NCI-H526 (cell line): ENCODE data around the gene SLC14A1.

Source experiments
- DNase-seq, 2 experiments: peaks; one replicate each; lab custom pipeline; 2025; lab: John Stamatoyannopoulos, UW

Gene SLC14A1

DNA sequence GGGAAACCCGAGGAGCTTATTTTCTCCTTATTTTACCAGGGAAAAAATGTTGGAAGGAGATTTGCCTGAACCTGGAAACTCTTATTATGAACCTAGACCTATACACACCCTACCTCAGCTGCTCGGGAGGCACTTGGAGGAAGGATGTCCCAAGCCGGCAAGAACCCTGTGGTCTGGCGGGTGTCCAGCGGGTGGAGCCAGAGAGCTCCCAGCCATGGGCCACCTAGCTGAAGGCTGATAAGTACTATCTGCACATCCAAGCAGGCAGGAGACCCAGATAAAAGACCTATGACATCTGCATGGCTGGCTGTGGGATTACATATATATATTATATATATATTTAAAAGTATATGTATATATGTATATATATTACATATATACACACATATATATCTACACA lies 1.1 kb upstream of the SLC14A1 start:
- peak; percentile 23 to 63 for DNase-seq

DNA sequence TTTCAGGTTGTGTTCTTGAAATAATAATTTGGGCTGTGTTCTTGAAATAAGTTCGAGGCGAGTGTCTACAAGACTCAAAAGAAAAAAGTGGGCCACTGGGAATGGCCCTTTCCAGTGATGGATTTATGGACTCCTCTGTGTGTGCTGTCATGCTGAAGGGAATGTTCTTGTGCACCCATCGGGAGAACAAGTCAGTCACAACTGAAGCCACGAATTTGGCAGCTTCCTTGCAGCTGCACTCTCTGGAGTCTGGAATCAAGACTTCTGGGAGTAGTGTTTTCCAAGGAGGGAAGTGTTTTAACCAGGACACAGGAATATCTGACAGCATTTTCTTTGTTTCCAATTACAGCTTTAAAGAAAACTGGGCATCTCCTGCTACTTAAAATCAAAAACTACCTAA lies 620 bp downstream of the SLC14A1 start:
- no peak for DNase-seq

DNA sequence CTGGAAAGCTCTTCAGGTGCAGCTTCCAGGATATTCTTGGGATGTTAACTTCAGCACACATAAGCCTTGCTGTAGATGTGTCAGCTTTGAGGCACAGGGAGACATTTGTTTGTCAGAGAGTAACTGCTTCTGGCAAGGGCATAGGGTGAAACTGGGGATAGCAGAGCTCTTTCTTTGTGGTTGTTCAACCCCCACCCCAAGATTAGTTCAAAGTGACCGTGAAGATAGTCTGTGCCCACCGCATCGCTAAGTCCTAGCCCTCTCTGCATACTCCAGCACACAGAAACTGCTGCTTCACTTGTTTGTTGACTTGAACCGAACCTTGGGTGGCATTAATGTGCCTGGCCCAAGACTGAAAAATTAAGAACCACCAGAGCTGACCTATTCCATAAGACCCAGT lies 1.4 kb downstream of the SLC14A1 start:
- no peak for DNase-seq

DNA sequence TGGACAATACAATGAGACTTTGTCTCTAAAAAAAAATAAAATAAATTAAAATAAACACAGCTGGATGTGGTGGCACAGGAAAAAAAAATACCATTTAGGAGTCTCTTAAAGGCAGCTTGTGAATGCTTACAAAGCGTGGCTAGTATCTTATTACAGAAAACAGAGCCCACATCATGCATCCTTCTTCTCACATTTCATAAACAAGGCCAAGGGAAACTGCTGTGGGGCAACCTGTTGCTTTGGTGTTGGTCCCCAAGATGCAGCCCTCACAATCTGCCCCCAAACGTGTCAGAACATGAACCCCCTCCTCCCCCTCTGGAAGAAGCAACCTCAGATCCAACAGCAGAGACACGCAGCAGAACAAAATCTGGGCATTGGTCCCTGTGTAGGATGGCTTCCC lies 2.6 kb downstream of the SLC14A1 start:
- no peak for DNase-seq

DNA sequence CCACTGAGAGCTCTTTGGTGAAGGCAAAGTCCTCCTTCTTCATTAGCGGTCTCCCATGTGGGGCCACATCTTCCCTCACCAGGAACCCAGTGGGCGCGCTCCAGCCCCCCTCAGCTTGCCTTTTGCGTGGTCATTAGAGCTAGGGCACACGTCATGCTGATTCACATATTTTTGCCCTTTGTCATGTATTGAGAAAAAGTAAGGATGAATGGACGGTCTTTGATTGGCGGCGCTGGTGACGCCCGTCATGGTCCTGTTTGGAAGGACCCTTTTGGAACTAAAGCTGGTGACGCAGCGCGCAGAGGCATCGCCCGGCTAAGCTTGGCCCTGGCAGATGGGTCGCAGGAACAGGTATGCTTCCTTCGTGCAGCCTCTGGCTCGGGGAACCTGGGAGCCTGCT lies 3.1 kb downstream of the SLC14A1 start:
- DNase-seq: no peak

DNA sequence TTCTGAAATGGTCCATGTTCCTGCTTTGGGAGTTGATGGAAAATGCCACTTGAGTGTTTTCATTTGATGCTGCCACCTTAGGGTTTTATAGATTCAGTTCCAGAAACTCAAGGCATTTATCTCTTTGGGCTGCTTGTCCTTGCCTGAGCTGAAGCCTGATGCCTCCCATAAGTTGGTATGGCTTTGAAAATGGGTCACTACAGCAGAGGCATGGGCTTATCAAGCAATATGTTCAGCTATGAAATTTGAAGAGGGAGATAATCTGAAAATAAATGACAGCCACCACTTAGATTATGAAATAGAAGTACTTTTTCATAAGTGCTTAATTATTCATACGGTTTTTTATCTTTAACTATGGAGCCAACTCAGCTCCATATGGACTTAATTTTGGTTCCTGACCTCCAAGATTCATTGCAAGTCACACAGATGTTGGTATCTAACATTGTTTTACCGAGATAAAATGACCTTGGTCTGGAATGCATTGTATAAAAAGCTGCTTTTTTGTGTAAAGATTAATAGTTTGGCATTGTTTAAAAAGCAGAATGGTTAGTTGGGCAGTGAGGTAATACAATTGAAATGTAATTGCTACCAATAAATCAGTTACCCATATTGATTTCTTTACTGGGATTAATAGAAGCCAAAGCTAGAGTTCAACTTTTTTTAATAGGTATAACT lies 4.5 kb downstream of the SLC14A1 start:
- DNase-seq: no peak

DNA sequence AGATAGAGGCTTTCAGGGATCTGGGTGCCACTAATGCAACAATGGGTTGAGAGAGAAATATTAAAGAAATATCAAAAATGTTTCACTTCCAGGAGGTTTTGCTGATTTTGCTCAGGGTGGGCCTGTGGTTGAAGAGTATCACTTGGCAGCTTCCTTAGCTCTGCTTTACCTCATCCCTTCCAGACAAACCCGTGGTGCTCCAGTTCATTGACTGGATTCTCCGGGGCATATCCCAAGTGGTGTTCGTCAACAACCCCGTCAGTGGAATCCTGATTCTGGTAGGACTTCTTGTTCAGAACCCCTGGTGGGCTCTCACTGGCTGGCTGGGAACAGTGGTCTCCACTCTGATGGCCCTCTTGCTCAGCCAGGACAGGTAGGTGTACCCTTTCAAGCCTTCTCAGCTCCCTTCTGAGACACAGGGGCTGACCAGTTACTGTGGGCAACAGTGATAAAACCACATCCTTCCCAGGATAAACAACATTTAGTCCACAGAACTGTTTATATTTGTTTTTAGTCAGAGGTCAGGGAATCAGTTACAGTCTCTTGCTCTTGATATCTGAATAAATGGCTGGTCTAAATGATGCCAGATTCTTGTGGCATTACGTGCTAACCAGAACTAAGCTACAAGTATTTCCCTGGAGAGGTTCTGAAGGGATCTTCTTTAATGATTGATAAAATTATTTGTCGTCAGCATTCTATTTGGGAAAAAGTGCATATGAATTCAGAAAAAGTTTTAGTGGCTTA lies 7.0 kb downstream of the SLC14A1 start:
- no peak for DNase-seq

DNA sequence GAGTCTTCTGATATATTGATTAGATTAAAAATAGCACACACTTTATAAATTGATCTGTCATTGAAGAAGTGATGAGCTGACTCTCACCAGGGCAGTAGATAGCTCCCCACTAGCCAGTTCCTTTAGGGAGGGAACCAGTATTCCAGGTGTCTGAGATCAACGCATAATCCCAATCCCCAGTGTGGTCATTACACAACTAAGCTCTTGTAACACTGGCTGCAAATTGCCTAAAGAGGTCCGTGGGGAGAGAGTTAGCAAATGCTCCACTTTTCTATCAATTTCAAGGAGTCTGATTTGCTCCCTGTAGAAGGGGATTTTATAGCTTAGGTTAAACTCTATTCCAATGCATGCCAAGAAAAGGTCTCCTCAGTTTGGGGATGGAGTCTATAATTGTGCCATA lies 7.7 kb downstream of the SLC14A1 start:
- no peak for DNase-seq

DNA sequence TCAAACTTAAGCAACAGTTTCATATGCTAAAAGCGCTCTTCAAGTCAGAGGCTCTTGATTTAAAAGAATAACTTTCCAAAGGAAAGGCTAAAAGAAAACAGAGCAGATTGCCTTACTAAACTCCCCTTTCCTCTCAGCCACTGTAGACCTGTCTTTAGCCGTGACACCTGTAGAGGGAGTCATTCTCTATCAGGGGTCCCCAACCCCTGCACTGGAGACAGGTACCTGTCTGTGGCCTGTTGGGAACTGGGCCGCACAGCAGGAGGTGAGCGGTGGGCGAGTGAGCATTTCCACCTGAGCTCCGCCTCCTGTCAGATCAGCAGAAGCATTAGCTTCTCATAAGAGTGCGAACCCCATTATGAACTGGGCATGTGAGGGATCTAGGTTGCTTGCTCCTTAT lies 9.6 kb downstream of the SLC14A1 start:
- DNase-seq: peak in 1 of 2 experiments; percentile 4

DNA sequence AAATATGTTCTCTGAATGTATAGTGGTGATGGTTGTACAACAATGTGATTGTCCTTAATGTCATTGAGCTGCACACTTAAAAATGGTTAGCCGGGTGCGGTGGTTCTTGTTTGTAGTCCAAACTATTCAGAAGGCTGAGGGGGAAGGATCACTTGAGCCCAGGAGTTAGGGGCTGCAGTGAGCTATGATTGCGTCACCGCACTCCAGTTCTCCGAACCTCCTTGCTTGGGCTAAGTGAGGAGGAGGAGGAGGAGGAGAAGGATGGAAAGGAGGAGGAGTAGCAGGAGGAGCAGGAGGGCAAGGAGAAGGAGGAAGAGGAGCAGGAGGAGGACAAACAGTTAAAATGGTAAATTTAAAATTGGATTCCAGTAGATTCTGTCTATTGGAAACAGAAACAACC lies 10.5 kb downstream of the SLC14A1 start:
- DNase-seq: no peak

DNA sequence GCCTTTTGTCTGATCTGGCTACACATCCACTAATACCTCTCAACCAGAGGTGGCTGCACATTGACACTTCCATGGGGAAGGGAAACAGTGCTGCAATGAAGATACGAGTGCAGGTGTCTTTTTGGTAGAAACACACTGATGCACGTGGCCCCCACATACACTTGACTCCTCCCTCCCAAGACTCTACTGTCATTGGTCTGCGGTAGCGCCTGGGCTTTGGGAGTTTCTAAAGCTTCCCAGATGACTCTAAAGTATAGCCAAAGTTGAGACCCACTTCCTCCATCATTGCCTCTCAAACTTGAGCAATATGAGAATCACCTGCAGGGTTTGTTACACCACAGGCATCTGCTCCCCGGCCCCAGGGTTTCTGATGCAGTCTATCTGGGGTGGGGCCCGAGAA lies 11.0 kb downstream of the SLC14A1 start:
- DNase-seq: no peak

DNA sequence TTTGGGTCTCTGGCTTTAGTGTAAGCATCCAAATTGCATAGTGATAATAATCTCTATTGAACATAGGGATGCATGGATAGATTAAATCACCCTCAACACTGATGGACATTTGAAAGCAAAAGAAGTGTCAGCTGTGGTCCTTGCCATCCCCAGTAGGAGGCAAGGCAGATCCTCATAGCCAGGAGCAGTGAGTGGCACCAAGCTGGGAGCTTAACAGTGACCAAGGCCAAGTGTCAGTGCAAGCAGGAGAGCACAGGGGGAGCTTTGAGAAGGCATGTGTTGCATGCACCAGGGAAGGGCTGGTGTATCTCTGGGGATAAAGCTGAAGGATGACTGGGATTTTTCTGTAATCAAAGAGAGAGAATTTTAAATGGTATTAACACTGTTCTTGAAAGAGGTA lies 14.7 kb downstream of the SLC14A1 start:
- no peak for DNase-seq

DNA sequence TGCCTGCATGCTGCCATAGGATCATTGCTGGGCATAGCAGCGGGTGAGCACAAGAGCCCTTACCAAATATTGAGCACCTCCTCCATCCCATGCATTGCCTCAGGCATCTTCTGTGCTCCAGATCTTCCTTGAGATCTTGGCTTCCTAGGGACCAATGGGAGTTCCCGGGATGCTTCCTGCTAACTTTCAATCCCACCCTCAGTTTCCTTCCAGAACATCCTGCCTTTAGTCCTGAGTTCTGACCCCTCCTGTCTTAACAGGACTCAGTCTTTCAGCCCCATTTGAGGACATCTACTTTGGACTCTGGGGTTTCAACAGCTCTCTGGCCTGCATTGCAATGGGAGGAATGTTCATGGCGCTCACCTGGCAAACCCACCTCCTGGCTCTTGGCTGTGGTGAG lies 15.3 kb downstream of the SLC14A1 start:
- DNase-seq: no peak

DNA sequence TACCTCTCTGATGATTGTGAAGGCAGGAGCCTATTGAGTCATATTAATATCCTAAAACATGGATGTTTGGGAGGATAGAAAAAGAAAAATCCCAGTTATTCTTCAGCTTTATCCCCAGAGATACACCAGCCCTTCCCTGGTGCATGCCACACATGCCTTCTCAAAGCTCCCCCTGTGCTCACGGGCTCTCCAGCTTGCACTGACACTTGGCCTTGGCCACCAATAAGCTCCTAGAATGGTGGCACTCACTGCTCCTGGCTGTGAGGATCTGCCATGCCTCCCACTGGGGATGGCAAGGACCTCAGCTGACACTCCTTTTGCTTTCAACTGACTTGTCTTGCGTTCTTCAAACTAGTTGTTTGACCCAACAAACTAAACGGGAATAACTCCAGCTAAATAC lies 15.9 kb downstream of the SLC14A1 start:
- DNase-seq: no peak

DNA sequence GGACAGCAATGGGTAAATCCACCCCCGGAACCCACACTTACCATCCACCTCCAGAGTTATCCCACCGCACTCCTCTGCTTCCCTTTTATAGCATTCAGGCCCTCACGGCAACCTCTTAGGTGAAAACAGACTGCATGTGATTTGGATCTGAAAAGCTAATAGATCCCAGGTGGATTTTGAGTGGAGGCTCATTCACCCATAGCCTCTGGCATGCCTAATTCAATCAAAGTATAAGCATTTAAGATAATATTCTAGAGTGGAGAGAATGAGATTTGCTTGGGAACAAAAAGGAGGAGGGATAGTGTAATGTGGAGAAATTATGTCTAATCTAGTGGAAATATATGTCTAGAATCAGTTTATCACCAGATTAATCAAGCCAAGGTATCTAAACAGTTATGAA lies 17.1 kb downstream of the SLC14A1 start:
- no peak for DNase-seq

DNA sequence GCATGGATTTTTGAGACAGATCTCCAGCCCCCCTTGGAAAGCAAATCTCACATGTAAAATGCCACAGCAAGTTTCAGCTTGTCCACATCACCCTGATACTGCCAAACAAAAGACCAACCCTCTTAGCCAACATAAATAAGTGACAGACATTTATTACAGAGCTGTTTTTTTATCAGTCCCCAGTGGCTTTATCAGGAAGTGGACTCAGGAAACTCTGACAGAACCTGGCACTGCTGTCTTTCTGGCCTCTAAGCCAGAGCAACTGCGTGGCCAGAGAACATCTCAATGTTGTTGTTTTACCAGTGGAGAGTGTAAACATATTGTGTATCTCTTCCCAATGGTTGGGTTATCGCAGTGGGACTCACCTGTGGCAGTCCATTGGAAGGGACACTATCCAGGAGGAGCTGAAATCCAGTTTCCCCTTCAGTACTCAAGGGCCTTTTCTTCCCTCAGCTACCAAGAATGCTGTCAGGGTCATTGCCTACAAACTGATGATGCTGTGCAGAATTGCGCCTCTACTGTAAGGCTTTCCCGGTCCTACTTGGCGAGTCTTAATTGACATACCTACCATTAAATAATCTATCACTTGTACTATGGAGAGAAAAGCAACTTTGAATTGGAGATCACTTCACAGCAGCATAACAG lies 22.0 kb downstream of the SLC14A1 start:
- DNase-seq: no peak

DNA sequence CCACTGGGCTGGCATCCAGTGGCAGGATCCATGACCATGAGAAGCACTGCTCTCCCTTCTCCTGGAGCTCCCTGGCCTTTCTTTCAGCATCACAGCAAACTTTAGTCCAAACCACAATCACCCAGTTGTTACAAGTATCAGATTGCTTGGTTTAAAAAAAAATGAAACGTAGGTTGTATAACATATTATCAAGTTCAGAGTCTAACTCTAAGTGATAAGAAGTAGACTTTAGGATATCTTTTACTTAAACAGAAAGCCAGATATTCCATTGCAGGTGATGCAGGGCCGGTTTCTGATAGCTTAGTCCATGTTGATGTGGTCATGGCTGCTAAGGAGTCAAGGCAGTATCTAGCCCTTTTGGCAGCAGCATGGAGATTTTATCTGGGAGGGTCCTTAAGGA lies 24.5 kb downstream of the SLC14A1 start:
- DNase-seq: no peak

DNA sequence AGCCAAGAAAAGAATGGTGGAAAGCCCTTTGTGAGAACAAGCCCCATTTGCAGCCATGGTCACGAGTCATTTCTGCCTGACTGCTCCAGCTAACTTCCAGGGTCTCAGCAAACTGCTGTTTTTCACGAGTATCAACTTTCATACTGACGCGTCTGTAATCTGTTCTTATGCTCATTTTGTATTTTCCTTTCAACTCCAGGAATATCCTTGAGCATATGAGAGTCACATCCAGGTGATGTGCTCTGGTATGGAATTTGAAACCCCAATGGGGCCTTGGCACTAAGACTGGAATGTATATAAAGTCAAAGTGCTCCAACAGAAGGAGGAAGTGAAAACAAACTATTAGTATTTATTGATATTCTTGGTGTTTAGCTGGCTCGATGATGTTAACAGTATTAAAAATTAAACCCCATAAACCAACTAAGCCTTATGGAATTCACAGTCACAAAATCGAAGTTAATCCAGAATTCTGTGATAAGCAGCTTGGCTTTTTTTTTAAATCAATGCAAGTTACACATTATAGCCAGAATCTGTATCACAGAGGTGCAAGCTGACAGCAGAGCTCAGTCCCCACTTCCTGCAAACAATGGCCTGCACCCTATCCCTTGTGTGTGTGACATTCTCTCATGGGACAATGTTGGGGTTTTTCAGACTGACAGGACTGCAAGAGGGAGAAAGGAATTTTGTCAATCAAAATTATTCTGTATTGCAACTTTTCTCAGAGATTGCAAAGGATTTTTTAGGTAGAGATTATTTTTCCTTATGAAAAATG lies 26.1 kb downstream of the SLC14A1 start:
- no peak for DNase-seq

DNA sequence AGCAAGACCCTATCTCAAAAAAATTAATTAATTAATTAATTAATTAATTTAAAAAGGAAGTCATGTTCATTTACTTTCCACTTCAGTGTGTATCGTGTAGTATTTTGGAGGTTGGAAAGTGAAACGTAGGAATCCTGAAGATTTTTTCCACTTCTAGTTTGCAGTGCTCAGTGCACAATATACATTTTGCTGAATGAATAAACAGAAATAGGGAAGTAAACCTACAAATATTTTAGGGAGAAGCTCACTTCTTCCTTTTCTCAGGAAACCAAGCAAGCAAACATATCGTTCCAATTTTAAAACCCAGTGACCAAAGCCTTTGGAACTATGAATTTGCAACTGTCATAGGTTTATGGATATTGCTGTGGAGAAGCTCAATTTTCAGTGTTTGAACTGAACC lies 27.8 kb downstream of the SLC14A1 start:
- no peak for DNase-seq

DNA sequence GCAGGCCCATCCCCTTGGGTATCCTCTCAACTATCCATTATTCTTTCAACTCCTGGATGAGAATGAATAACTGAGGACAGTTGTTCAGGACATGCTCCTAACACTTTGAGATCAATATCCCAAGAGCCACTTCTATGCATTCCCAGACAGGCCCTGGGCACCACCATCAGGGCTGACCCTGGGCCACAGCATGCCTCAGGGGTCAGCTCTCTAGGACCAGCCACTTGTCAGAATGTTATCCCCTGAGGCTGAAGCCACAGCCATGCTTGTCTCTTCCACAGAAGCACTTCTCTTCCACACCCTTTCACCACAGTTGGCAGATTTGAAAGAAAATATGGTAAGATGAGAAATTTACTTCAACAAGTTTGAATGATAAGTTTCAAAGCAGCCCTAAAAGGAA lies 28.7 kb downstream of the SLC14A1 start:
- no peak for DNase-seq

DNA sequence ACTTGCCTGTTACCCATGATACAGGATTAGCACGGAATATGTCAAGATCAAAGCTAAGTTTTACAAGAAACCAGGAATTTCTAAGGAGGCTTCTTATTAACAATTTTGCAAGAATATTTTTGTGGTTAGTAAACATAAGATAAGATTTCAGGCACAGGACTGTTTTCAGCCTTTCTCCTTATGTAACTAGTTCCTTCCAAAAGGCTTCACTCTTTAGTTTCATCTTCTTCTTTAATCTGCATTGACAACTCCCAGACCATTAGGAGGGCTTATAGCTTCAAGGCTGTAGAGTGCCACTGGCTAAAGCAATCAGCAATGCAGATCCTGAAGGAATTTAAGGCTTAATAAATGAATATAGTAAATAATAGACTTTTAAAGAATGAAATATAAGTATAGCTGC lies 29.3 kb downstream of the SLC14A1 start:
- DNase-seq: no peak

DNA sequence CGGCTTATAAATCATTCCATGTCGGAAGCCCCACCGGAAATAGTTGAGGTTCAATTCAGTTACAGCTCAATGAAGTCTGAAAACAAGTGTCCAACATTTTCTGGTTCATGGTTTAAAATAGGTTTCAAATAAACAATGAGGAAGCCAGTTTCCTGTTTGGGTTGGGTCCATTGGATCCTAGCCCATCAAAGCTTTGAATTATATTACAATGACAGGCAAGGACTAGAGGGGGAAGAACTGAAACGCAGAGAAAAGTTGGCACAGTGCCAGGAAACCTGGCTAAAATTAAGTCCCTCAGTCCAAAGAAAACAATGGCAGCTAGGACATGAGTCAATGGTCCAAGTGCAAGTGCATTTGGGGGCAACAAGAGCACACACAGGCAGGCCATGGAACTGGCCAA lies 32.0 kb downstream of the SLC14A1 start:
- DNase-seq: no peak

DNA sequence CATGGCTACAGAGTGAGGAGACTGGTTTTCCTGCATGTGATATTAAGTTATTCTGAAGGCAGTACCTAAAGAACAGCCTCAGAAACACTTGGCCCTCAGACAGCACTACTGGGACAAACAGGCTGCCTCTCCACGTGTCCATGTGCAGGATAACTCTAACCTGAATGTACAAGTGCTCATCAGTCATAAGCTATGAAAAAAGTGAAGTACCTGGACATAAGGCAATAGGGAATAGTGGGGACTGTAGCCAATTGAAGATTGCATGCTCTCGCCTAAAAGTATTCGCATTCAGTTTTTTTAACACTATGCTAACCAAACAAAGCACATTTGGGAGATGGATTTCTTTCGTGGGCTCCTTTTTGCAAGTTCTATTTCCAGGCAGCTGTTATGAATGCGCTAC lies 33.0 kb downstream of the SLC14A1 start:
- DNase-seq: no peak
